DMS 273 (cell line): Measurements from ENCODE around the gene XG.

ENCODE experiments used
- DNase-seq: peaks from one replicate; lab custom pipeline; 2025; ENCODE audit not compliant: unreplicated experiment; lab: John Stamatoyannopoulos, UW

XG gene

DNA sequence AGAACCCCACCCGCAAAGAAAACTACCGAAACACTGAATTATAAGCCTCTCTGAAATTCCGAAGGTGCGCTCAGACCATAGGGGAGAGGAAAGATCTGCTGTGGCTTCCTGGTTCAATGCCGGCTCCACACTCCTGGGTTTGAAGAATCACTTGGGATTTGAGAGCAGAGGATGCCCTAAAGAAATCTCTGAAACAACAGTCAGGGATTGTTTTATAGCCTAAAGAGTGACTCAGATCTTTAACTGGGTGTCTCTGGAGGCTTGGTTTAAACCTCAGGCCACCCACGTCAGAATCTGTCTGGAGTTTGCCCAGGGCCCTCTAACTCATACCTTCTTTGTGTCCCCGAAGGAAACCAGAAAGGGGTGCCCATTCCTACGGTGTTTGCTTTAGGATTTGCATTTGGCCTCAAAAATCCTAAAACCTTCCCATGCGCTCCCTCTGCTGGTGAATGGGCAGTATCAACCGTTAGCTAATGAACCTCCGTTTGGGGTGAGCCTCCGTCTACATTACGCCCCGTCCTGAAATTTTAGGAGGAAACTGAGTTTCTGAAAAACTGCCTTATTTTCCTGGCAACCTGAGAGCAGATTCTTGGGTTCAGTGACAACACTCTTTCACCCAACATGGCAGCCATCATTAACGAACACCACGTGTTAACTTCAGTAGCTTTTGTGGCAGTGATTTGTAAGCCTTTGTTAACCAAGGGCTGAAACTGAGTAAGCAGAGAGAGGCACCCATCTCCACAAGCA lies 60.5 kb downstream of the XG start:
- DNase-seq: peak; percentile 82

DNA sequence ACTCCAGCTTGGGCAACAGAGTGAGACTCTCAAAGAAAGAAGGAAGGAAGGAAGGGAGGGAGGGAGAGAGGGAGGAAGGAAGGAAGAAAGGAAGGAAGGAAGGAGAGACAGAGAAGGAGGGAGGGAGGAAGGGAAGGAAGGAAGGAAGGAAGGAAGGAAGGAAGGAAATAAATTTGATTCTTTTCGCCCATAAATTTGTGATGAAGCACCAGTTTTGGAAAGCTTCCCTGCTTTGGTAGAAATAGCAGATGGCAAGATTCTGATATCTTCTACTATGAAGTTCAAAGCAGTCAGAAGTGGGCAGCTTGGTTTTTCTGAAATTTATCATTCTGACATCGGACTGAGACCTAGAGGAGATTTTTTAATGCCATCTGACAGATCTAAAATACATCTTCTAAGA lies 65.2 kb downstream of the XG start:
- DNase-seq: no peak

DNA sequence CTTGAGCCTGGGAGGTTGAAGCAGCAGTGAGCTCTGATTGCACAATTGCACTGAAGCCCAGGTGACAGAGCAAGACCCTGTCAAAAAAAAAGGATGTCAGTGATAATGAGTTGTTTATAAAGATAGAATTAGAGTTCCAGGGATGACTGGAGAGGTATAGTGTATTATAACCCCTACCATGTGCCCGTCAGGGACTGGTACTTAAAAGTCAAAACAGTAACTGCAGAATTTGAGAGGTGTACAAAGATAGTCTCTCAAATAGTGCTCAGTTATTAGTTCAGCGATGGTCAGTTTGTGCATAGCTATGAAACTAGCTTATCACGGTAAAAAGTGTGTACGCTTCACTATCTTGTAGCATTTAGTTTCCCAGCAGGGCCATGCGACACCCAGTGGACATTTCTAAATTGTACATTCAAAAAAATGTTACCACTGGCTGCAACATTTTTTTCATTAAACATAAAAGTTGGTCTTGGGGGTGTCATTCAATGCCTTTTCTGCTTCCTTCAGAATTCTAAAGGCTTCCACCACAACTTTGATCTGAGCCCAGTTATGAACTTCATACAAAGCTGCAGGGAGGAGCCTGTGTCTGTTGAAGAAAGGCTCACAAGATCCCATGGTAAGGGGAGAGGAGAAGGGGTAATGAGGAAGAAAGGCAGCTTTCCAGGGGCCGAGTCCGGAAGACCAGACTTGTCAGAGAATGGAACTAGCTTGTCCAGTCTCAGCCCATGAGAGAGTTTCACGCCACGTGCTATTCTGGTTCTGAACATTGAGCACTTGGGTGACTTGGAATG lies 67.7 kb downstream of the XG start:
- peak; percentile 23 for DNase-seq

DNA sequence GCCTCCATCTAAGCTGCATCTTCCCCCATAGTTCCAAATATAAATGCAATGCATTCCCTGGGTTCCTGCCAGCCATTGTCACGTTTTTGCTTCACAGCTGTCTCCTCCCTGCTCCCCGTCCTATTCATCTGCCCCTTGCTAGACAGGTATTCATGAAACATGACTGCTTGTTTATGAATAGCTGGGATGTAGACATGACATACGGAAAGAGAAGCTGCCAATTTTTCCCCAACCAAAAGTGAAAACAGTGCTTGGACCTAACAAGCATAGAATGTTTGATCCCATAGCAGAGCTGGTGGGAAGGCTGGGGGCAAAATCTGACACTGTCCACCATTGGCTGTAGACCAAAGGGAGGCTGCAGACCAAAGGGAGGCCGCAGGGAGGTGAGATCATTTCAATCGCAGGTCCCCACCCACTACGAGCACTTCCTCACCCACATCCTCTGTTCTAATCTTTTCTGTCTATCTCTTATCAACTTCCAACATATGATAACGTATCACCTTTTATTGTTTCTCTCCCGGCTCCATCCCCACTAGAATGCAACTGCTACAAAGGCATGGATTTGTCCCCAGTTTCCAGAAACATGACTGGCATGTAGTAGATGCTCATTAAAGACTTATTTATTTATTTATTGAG lies 68.4 kb downstream of the XG start:
- no peak for DNase-seq

DNA sequence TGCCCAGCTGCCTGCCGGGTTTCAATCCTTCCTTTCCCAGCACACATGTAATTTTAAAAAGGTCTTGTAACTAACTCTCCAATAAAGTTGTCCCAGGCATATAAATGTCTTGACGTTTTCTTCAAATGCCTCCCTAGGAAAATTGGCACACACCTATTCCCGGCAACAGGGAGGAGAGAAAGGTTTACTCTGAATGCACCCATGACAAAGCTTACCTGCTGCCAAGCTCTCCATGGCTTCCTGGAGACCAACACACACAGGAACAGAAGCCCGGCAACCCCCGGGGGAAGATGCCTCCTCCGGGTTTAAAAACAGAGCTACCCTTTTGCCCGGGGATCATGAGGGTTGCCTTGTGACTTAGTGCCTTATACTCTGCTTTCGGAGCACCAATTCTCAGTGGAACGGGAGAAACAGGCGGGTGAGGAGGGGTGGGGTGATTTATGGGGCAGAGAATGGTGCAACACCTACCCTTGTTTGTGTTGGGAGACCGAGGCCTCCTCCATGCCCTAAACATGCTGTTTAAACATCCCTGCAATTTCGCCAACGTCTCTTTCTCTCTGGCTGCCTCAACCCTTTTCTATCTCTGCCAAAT lies 72.1 kb downstream of the XG start:
- DNase-seq: no peak

DNA sequence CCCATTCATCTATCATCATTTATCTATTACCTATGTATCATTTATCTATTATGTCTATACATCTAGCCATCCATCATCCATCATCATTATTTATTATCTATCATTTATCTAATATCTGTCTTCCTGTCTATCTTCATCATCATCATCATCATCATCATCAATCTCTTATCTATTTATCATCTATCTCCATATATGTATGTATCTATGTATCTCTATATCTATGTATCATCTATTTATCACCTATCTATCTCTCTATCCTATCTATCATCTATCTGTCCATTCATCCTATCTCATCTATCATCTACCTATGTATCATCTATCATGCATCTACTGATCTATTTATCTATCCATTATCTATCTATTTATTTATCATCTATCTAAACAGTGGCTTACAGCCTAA lies 73.0 kb downstream of the XG start:
- DNase-seq: no peak

DNA sequence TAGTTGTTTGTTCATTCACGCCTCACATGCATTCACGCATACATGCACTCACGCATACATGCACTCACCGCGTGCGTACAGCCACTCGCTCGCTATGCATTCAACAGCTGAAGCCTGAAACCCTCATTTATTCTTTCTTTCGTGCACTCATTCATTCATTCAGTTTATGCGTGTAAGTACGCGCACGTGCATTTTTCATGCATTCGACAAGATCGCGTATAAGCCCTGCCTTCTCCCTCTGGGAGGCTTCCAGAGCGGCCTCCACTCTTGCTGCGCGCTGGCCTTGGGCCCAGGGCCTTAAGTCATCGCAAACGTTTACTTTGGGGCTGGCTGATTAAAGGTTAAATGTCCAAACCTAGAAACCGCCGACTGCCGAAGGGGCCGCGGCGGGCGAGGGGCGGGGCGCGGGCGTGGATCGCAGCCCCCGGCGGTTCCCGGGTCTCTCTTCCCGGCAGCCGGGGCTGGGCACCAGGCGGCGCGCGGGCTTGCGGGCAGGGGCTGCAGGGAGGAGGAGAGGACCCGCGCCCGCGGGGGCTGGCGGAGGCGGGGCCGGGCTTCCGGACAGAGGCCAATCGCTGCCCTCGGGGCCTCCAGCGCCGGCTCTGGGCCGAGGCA lies 76.6 kb downstream of the XG start, which contains the start of gene GYG2:
Gene GYG2 (plus strand): TSS at position 587 of the 615 bp plus-strand sequence. CDS start 1,259 bp downstream, outside the sequence.
- peak; percentile 59 for DNase-seq

DNA sequence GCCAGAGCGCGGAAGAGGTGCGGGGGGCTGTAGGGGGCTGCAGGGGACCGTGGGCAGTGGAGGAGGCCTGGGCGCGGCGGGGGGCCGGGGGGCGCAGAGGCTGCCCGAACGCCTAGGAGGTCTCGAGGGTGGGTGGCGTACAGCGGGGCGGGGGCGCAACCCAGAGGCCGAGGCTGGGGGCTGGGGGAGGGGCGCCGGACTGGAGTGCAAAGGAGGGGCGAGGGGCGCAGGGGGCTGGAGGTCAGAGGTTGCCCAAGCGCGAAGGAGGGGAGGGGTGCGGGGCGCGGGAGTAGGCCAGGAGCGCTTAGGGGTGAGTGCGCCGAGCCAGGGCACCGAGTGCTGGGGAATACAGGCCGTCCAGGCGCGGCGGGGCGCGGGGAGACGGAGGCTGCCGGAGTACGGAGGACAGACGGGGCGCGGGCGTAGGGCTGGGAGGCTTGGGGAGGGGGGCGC lies 77.1 kb downstream of the XG start:
- DNase-seq: peak; percentile 36

DNA sequence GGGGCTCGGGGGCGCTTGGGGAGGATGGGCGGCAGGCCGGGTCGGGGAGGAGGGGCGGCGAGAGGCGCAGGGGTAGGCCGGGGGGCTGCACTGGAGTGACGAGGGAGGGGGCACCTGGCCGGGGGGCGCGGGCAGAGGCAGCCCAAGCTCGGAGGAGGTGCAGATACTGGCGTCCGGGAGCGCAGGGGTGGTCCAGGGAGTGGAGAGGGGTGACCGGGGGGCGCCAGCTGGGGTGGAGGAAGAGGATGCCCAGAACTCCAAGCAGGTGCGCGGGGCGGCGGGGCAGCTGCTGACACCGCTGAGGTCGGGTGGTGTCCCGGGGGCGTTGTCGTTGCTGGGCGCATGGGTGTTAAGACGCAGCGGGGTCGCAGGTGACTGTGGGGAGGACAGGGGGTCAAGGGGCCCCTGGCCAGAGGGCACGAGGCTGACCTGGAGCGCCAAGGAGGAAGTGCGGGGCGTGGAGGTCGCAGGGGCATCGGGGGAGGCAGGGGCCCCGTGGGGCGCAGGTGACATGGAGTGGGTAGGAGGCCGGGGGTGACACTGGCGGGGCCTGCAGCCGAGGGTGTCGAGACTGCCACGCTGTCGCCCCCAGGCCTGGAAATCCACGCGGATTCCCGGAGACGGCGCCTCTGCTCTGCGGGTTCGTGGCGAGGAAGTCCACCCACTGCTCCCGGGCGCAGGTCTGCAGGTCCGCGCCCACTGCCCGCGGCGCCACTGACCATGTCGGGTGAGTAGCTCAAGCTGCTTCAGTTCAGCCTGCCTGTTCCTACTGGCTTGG lies 77.8 kb downstream of the XG start:
- DNase-seq: no peak

DNA sequence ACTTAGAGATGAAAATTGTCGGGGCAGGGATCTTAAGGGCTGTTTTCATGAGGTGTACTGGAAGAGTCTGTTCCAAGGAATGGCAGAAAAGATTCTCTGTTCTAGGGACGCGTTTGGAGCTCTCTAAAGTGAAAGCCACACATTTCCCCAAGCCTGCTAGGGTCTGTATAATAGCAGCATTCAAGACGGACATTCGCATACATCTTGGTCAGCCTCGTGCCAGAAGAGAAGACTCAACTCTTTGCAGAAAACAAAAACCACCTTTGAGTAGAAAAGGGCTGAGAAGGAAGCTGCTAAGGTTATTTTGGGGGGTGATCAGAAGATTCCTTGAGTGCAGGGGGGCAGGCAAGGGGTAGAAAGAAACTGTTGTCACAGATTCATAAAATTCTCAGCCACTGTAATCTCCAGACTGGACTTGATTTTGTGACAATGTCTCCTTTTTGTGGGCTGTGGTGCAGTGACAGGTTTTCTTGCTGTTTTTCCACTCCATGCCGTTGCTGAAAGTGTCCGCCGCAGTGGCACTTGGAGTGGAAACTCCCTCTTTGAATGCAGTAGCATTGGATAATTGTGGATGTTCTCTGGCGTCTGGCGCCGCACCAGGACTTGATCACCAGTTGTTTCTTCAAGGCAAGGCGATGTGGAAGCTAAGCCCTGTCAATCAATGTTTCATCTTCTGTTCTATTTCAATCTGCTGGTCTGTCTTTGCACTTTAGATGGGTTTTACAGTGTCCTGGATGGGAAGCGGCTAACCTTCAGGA lies 79.8 kb downstream of the XG start:
- DNase-seq: no peak

DNA sequence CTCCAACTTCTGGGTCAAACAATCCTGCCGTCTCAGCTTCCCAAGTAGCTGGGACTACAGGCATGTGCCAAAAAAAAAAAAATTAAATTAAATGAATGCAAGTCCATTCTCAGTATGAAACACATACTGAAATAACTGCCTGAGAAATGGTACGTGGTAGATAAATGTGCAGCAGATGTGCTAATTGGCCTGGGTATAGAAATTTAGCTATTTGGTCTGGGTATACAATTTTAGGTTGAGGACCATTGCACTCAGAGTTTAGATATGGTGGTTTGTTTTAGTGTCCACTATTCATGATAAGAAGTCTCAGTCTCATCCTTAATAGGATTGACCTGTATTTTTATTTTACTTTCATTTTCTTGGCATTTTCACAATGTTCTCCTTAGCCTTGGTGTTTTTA lies 86.1 kb downstream of the XG start:
- DNase-seq: no peak

DNA sequence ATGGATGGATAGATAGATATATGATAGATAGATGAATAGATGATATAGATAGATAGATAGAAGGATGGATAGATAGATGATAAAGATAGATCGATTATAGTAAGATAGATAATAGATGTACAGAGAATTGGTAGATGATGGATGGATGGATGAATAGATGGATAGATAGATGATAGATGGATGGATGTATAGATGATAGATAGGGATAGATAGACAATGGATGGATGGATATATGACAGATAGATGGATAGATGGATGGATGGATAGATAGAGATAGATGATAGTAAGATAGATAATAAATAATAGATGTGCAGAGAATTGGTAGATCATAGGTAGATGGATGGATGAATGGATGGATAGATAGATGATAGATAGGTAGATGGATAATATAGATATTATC lies 89.1 kb downstream of the XG start:
- DNase-seq: no peak

DNA sequence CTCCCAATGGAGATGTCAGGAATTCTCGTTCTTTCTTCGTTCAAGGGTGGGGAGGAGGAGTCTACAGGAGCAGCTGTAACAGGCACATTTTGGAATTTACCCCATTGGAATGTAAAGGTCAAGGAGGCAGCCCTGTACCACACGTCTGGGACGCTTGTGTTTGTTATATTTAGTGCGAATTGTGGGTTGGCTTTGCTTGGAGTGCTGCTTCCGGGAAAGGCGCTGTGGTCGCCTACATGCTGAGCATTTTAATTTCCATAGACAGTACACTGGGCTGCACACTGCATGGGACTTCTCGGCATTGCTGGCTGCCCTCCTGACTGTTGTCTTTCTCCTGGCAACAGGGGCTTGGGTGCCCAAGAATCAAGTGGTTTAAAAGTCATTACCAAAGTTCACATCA lies 89.7 kb downstream of the XG start:
- DNase-seq: no peak

DNA sequence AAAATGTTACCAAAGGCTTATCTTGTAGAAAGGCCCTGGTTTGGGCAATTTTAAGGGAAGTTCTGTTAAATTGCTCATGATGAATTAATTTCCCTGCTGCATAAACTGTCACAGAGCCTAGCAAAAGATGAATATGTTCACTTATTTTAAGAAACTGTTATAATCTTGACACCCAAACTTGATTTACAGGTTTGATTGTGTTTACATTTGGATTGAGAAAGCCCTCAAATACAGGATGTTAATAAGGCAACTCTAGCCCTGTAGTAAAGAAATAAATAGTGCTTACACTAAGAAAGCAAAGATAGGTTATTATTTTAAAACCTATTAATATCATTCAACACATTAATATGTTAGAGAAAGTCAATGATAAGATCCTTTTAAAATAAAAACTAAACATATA lies 95.2 kb downstream of the XG start:
- DNase-seq: no peak

DNA sequence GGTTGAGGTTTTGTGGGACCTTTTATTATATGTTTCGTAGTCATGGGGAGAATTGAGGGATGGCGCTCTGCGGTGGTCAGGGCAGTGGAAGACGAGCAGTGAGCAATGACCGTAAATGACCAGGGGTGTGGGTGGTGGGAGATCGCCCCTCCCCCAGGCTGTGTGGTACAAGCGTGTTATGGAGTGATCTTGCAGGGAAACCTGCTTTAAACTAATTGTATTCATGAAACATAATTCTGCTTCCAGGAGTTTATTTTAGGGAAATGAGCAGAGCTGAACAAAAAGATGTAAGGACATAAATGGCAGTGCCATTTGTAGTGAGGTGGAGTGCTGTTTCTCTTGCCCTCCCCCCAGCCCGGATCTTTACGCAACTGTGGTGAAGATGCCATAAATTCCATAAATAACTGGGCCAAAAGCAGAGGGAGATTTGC lies 97.0 kb downstream of the XG start:
- no peak for DNase-seq

DNA sequence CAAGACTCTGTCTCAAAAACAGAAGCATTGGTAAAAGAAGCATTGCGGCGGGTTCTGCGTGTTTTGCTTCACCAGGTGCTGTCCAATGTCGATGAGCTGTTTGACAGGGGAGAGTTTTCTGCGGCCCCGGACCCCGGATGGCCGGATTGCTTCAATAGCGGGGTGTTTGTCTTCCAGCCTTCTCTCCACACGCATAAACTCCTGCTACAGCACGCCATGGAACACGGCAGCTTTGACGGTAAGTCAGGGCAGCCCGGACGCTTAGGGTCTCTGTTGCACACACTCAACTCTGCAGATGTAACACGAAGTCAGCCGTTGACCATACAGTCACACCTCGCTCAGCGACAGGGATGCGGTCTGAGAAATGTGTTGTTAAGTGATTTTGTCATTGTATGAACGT lies 103.1 kb downstream of the XG start:
- DNase-seq: no peak

DNA sequence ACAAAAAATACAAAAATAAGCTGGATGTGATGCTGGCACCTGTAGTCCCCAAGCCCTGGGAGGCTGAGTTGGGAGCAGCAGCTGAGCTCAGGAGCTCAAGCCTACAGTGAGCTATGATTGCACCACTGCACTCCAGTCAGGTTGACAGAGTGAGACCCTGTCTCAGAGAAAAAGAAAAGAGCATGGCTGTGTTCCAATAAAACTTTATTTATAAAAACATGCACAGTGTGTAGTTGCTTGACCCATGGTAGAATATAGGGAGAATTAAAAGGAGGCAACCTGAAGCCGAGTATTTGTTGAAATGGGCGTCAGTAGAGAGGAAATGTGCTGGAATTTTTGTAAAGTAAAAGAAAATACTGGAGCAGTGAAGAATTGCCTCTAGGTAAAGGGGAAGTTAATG lies 103.9 kb downstream of the XG start:
- no peak for DNase-seq

DNA sequence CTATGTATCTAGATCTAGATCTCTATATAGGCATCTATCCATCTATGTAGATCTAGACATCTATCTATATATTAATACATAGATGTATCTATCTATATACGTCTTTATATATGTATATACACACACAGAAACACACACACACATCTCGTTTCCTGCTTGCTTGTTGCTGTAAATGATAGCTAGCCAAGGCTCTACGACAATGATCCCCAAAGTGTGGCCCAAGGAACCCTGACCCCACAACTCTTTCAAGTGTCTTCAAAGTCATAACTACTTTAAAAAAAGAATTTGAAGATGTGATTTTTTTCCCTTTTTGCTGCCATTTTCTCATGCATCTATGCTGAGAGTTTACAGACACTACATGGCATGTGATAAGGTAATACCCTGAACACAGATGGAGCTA lies 105.7 kb downstream of the XG start:
- no peak for DNase-seq

DNA sequence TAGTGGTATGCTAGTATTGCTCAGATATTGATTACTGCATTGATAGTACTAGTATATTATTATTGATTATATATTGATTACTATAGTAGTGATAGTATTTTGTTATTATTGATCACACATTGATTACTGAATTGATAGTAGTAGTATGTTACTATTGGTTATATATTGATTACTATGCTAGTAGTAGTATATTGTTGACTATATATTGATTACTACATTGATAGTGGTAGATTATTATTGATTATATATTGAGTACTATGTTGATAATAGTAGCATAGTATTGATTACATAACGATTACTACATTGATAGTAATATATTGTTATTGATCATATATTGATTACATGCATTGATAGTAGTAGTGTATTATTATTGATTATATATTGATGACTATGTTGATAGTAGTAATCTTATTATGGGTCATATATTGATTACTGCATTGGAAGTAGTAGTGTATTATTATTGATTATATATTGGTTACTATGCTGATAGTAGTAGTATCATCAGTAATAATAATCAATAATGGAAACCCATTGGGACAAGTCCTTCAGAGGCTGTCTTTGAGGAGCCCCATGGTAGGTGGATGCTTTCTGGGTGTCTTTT lies 107.5 kb downstream of the XG start:
- no peak for DNase-seq
